ENCODE results near the gene ZNF692. TPM values are rescaled to one million over a fixed set of nuclear protein-coding genes. Genes with fewer than 3 reads are reported as not detected.

ZNF692 gene
- total RNA-seq, 1 donor from 2014 or later = 23.0 TPM

GRCh38 chr1:248860007-248860406 lies 1.1 kb upstream of the ZNF692 start:
- Histone ChIP-seq H3K4me1 (peaks cover 43% of the 10 kb centered on the region), H3K27me3 (ENCODE audit: low read depth) (no peaks in the 10 kb centered on the region), H3K9me3 (replicated peaks) (no peaks in the 10 kb centered on the region), H3K27ac (replicated peaks) (peak overlapping the region; percentile 96), H3K4me3 (no peak overlapping the region), H3K36me3 (peaks cover 5% of the 10 kb centered on the region)
- intact Hi-C loops (cut with micrococcal nuclease) = no loop called here
- no peak for TF ChIP-seq CTCF (IDR thresholded peaks at IDR 0.05; ENCODE audit: borderline replicate concordance)
- no peak for DNase-seq

GRCh38 chr1:248858096-248858890 lies 592 bp downstream of the ZNF692 start:
- Histone ChIP-seq H3K27me3 (ENCODE audit: low read depth) (no peaks in the 10 kb centered on the region), H3K27ac (replicated peaks) (peak overlapping the region; percentile 96), H3K9me3 (replicated peaks) (no peaks in the 10 kb centered on the region), H3K4me1 (peaks cover 30% of the 10 kb centered on the region), H3K36me3 (peaks cover 14% of the 10 kb centered on the region), H3K4me3 (peak overlapping the region; percentile 75)
- DNase-seq = peak; percentile 64
- peak; percentile 61 for TF ChIP-seq CTCF (IDR thresholded peaks at IDR 0.05; ENCODE audit: borderline replicate concordance)
- intact Hi-C loops (cut with micrococcal nuclease) = no loop called here

GRCh38 chr1:248857749-248858095 lies 1.2 kb downstream of the ZNF692 start:
- no peak for DNase-seq
- H3K36me3 ChIP-seq = peaks cover 14% of the 10 kb centered on the region
- no peak for TF ChIP-seq CTCF (IDR thresholded peaks at IDR 0.05; ENCODE audit: borderline replicate concordance)
- H3K27me3 ChIP-seq (ENCODE audit: low read depth) = no peaks in the 10 kb centered on the region
- H3K4me1 ChIP-seq = peaks cover 24% of the 10 kb centered on the region
- no peaks in the 10 kb centered on the region for H3K9me3 ChIP-seq (replicated peaks)
- intact Hi-C loops (cut with micrococcal nuclease) = no loop called here
- H3K4me3 ChIP-seq = peak overlapping the region; percentile 75
- H3K27ac ChIP-seq (replicated peaks) = peak overlapping the region; percentile 96

- no peak for DNase-seq
- no peak overlapping the region for H3K27ac ChIP-seq (replicated peaks)
- intact Hi-C loops (cut with micrococcal nuclease) = no loop called here
- H3K36me3 ChIP-seq = peaks cover 14% of the 10 kb centered on the region
- no peaks in the 10 kb centered on the region for H3K9me3 ChIP-seq (replicated peaks)
- H3K4me1 ChIP-seq = peaks cover 21% of the 10 kb centered on the region
- no peak for TF ChIP-seq CTCF (IDR thresholded peaks at IDR 0.05; ENCODE audit: borderline replicate concordance)
- H3K27me3 ChIP-seq (ENCODE audit: low read depth) = no peaks in the 10 kb centered on the region
- no peak overlapping the region for H3K4me3 ChIP-seq
Measured at GRCh38 chr1:248857201-248857600, 1.7 kb downstream of the ZNF692 start.

- Histone ChIP-seq H3K27ac (replicated peaks) (no peak overlapping the region), H3K4me1 (peaks cover 21% of the 10 kb centered on the region), H3K27me3 (ENCODE audit: low read depth) (no peaks in the 10 kb centered on the region), H3K9me3 (replicated peaks) (no peaks in the 10 kb centered on the region), H3K36me3 (peaks cover 14% of the 10 kb centered on the region), H3K4me3 (no peak overlapping the region)
- DNase-seq = no peak
- TF ChIP-seq CTCF (IDR thresholded peaks at IDR 0.05; ENCODE audit: borderline replicate concordance) = no peak
- intact Hi-C loops (cut with micrococcal nuclease) = no loop called here
Measured at GRCh38 chr1:248856176-248856575, 2.7 kb downstream of the ZNF692 start.
